ENCODE data around the gene DCUN1D4.

DCUN1D4 gene

GRCh38 chr4:51842554-51843308, at the start of gene DCUN1D4:
TSS of gene DCUN1D4 (plus strand) at chr4:51843153. CDS start at chr4:51843243, 90 bp downstream.
- peak; percentile 99 to 100 (median 99) for DNase-seq

DNA sequence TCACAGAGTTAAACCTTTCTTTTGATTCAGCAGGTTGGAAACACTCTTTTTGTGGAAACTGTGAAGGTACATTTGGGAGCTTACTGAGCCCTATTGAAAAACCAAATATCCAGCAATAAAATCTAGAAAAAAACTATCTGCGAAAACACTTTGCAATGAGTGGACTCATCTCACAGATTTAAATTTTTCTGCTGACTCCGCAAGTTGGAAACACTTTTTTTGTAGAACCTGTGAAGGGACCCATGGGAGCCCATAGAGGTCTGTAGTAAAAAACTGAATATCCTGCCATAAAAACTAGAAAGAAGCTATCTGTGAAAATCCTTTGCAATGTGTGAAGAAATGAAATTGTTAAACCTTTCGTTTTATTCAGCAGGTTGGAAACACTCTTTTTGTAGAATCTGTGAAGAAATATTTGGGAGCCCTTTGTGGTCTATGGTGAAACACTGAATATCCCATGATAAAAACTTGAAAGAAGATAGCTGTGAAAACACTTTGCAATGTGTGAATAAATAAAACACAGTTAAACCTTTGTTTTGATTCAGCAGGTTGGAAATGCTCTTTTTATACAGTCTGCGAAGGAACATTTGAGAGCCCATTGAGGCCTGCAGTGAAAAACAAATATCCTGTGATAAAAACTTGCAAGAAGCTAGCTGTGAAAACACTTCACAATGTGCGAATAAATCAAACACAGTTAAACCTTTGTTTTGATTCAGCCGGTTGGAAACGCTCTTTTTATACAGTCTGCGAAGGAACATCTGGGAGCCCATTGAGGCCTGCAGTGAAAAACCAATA, 22.3 kb upstream of the DCUN1D4 start:
- no peak for DNase-seq

GRCh38 chr4:51825341-51825740, 17.6 kb upstream of the DCUN1D4 start:
- no peak for DNase-seq

DNA sequence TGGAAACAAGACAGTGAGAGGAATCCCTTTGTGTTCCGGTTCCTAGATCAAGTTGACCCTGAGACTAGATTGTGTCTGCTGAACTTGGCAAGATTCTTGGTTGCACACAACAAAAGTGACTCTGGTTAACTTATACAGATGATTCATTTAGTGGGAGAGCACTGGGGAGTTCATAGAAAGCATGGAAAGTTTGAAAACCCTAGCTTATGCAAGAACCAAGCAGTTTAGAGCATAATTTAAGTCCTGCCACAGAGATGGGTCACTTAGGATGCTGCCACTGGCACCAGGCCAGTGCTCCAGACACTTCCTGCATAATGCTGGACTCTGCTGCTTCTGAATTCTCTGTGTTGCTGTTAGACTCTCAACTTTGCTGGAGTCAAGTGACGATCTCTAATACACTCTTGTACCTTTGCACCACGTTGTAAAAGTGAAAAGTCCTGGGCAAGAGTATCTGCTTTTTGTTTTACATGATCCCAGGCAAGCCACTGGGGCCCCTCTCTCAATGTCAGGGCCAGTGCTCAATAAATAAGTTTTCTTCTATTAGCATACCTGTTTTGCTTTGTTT, 12.7 kb upstream of the DCUN1D4 start:
- DNase-seq, result no peak

DNA sequence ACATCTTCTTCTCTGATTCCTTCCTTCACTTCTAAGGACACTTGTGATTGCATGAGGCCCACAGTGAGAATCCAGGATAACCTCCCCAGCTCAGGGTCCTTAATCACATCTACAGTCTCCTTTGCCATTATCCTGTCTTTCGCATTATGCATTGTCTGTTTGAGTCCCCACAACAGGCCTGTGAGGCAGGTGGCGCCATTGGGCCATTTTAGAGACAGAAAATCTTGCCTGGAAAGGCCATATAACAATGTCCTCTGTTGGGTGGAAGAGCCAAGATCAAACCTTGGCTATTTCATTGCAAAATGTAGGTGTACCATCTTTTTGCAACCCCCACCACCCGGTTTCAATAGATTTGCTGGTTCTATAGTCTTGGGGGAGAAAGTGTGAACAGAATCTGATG, 11.8 kb upstream of the DCUN1D4 start:
- DNase-seq, result peak; percentile 40 to 75 (median 56)

DNA sequence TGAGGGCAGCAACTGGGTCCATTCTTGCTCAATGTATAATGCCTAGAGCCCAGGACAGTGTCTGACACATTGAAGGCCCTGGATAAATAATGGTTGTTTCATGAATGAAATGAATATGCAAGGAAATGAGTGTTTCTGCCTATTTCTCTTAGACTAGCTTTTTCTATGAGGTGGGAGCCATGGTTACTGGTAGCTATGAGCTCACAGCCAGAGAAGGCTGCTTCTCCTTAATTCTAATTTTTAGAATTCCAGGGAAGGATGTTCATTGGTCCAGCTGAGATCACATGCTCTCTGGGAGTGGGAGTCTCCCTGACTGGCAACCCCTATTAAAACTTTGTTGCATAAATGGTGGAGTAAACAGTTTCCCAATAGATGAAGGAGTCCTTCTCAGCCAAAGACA, 9.7 kb upstream of the DCUN1D4 start:
- DNase-seq, result no peak

DNA sequence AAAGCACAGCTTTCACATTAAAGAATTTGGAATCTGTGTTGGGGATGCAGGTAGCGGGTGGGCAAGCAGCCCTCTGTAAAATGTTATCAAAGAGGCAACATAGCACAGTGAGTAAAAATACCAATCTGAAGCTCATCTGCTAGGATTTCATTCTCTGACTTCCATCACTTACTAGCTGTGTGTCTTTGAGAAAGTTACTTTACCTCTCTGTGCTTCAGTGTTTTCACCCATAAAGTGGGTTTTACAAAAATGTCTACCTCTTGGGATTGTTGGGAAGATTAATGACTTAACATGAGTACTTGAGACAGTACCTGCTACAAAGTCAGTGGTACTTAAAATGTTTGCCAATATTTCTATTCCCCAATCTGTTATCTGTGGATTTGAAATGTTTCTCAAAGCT, 7.9 kb upstream of the DCUN1D4 start:
- DNase-seq, result no peak

DNA sequence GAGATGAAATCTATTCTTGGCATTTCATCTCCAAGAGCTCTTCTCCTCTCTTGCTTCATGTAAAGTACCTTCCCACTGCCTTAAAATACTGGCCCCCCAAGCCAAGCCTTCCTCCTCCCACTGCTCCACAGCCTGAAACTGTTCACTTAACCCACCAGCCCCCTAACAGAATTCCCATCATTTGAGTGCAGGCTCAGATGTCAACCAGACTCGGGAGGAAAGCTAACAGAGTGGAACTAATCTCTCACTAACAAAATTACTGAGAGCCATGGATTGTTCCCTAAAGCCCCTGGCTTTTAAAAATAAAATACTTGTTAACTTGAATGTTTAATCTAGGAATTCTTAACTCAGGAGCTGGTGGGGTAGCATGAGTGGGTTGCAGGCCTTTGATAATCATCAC, 7.1 kb upstream of the DCUN1D4 start:
- DNase-seq, result no peak

- DNase-seq, result peak in 1 of 3 experiments; percentile 11
Observed at GRCh38 chr4:51836549-51836948, 6.4 kb upstream of the DCUN1D4 start.

DNA sequence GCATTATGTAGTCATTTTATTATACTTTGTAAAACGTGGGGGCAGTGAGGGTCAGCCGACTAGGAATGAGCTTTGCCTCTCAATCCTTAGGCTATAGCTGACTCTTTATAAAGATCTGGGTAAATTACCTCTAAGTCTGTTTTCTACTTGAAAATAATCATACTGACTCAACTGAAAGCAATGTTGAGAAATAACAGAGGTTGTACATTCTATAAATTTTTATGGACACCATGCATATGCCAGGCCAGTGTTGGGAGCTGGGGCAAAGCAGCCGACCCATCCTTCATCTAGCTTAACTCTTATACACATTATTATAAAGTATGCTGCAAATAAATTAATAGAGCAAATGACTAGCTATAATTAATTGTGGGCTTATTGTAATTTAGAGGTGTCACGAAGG, 2.2 kb upstream of the DCUN1D4 start:
- no peak for DNase-seq

DNA sequence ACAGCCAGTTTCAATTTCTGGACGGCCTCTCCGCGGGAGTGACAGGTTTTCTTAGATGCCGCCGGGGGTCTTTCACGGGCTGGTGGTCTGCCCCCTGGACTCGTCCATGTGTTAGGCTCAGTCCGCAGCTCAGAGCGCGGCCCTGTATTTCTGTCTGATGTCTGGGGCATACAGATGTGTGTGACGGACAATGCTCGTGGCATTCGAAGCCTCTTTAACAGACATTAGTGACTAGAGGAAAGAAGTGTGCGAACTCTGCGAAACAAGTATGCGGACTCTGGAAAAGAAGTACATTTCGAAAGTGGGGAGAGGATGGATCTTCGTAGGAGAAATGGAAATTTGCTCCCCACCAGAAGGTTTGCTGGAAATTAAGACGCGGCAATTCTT, 793 bp upstream of the DCUN1D4 start:
- peak in 2 of 3 experiments; percentile 58 to 77 for DNase-seq

- DNase-seq, result peak in 2 of 3 experiments; percentile 52 to 79
Observed at GRCh38 chr4:51843309-51844152, 578 bp downstream of the DCUN1D4 start.

DNA sequence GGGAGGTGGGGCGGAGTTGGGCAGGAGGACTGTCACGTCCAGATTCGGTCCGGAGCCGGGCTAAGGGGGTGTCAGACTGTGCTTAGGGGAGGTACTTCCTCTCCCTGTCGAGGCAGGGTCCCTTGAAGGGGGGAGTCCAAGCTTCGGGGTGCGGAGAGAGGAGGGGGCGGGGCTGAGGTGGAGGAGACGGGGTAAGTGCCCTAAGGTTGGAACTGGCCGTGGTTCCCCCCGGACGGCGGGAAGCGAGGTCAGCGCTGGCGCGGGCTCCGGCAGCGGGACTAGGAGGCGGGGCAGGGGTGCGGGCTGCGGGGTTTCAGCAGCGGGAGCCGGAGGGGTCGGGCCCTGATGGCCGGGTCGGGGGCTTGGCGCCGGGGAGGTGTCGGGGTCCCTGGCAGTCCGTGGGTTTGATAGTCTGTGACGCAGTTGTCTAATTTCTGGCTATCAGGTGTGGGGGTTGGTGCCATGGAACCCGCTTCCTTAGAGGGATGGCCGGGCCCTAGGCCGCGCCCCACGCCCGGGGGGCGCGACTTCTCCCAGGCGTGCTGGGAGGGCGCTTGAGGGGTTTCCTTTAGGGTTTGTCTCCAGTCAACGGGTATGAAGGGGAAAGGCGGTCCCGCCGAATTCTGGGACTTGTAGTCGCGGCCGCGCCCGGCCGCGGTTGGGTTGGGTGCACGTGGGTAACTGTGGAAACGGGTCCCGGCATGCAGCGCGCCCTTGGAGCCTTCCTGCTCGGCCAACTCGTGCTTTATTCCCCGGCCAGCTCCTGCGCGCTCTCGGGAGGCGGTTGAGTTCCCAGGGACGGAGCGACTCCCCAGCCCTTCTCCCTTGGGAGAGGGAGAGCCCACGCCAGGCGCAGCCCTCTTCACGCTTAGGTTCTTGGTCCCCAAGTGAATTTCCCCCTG, 1.5 kb downstream of the DCUN1D4 start:
- peak; percentile 85 to 93 (median 93) for DNase-seq

GRCh38 chr4:51845055-51845426, 2.1 kb downstream of the DCUN1D4 start:
- DNase-seq, result no peak

- no peak for DNase-seq
Observed at GRCh38 chr4:51845711-51846110, 2.8 kb downstream of the DCUN1D4 start.

DNA sequence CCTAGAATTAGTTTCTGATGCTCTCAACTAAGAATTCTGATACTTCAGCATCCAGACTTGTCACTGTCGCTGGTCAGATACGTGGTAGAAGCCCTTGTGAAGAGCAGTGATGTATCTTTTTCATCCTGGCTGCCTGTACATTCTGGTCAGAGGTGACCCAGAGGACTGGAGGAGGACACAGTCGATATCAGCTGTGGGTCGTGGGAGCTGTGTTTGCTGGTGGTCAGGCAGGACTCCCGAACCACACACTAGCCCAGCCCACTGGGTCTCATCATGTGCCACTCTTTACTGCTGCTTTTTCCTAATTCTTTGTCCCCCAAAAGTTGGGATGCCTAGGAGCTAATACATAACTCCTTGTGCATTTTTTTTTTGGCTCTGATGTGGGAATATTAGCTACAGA, 6.5 kb downstream of the DCUN1D4 start:
- DNase-seq, result no peak

GRCh38 chr4:51850294-51850693, 7.3 kb downstream of the DCUN1D4 start:
- no peak for DNase-seq

DNA sequence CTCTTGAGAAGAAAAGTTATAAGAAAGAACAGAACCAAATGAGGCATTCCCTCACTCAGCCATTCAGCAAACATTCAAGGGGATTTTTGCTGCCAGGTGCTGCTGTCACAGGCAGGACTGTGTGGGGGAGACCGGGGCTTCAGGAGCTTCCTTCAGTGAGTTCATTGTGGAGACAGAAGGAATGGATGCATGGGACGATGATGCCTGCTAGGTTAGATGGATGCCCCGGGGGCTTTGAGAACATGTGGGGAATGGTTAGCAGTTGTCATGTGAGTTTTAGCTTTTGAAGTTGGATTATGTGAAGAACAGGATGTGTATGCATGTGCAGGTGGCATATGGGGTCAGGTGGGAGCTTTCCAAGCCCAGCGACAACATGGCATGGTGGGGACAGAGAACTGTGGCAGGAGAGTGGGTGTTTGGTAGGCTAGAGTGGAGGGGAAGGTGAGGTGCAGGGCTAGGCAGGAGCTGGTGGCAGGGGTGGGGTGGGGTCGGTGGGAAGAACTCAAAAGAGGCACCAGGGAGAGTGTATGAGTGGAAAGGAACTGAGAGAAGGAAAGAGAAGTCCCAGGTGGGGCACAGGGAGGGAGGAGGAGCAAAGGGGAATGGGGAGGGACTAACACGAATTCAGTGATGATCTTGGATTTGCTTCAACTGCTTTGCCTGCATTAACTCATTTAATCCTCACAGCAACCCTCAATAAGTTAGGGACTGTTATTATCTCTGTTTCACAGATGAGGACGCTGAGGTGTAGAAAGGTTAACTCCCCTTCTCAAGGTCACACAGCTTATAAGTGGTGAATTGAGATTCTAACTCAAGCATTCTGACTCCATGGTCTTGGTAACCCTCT, 8.4 kb downstream of the DCUN1D4 start:
- no peak for DNase-seq

- peak in 1 of 3 experiments; percentile 2 for DNase-seq
Observed at GRCh38 chr4:51851937-51852290, 9.0 kb downstream of the DCUN1D4 start.

DNA sequence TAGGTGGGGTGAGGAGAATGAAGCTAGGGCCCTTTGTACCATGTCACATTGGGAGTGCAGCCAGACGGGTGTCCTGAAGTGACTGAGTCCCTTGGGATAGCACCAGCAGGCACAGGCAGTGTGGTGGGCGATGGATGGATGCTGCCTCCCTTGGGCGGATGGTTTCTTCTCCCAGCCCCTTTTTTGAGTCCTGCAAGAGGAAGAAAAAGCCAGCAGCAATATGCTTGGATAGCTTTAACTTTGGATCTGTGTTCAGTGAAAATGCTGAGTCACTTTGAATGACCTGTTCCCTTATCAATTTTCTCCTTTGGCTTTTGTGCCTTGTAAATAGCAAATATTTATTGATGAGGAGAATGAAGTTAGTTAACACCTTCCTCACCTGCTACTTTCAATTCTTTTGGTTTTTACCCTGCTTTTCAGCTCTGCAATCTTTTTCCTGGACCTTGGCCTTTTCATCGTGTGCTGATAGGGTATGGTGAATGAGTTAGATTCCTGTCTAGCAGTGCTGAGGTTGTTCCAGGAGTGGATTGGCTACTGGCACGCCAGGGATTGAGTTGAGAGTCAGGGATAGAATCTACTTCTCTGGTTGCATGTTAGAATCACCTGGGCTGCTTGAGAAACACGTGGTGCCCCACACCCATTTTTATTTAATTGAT, 10.2 kb downstream of the DCUN1D4 start:
- no peak for DNase-seq

Data from NCI-H1417 (cell line).